HK-2 (cell line): Measurements from ENCODE around the gene TMEM132A.
"Not testable (repeated sequence)": the region's sequence is repeated elsewhere in the genome, so short reads cannot be mapped to it uniquely, and the experiment has no call there.

Experiments
- DNase-seq: peaks from one replicate; pipeline ENCODE4 v3.0.0-alpha.2; 2018; ENCODE audit not compliant: unreplicated experiment

Gene TMEM132A

GRCh38 chr11:60959431-60959830 is 35.2 kb downstream of the TMEM132A start:
- DNase-seq, result no peak

- no peak for DNase-seq
These were observed 36.1 kb downstream of the TMEM132A start for GRCh38 chr11:60960405-60960804.

DNA sequence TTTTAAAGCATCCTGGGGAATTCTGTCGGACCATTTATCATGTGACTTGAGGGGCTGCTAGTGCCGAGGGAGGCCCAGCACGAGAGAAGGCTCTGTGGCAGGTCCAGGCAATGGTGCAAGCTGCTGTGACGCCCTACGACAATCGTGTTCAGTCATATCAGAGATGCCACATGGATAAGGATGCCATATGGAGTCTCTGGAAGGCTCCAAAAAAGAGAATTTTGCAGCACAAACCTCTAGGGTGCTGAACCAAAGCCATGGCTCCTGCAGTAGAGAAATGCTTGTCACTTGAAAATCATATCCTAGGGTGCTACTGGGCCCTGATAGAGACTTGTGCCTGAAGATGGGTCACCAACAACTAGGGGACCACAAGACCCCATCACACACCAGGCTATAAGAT is 40.5 kb downstream of the TMEM132A start:
- no peak for DNase-seq

DNA sequence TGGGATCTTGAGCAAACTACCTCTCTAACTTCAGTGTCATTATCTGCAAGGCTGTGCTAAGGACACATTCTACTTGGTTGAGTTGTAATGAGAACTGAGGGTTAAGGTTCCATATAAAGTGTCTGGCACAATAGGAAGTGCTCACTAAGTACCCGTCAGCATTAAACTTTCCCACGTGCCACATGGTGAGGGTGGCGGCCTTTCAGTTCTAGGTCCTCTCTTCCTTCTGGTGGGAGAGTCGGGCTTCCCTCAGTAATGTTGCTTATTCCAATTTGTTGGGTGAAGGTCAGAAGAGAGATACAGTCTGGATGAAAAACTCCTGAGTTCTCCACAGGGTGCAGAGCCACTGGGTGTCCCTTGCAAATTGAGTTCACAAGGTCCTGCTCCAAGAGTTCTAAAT is 42.6 kb downstream of the TMEM132A start:
- no peak for DNase-seq

GRCh38 chr11:60968223-60968622 is 44.0 kb downstream of the TMEM132A start:
- no peak for DNase-seq

DNA sequence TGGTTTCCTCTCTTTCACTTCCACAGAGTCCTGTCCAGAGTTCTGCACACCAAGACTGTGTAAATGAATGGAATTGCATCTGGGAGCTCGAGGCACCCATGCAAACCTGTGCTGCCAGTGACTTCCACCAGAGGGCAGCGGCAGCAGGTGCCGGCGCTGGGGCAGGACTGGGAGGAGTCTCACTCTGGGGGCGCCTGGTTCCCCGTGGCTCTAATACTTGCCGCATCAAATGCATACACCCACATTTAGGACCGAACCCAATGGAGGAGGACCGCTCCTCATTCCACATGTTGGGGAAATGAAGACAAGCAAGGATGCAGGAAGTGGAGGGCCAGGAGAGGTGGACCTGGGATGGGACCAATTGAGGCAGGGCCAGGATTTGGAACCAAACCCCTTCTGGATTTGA is 46.1 kb downstream of the TMEM132A start:
- DNase-seq, result peak; percentile 27

DNA sequence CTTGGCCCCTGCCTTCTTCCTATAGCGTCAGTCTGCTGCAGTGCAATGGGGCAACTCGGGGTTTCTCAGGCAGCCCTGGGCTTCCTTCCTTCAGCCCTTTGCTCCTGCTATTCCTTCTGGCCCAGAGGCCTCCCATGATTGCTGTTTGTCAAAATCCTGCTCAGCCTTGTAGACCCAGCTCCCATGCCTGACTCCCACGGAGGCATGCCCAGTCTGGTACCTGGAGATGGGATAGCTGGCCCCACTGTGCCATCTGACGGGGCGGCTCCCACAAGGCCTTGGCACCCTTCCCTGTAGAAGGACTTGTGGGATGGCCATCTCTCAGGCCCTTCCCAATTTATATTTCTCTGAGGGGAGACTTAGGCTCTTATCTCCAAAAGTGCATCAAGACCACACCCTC is 46.6 kb downstream of the TMEM132A start:
- no peak for DNase-seq

GRCh38 chr11:60971520-60971919 is 47.3 kb downstream of the TMEM132A start, which contains the start of gene CD6:
Gene CD6 (plus strand): TSS chr11:60971680. CDS start chr11:60971866, 186 bp downstream.
- no peak for DNase-seq

DNA sequence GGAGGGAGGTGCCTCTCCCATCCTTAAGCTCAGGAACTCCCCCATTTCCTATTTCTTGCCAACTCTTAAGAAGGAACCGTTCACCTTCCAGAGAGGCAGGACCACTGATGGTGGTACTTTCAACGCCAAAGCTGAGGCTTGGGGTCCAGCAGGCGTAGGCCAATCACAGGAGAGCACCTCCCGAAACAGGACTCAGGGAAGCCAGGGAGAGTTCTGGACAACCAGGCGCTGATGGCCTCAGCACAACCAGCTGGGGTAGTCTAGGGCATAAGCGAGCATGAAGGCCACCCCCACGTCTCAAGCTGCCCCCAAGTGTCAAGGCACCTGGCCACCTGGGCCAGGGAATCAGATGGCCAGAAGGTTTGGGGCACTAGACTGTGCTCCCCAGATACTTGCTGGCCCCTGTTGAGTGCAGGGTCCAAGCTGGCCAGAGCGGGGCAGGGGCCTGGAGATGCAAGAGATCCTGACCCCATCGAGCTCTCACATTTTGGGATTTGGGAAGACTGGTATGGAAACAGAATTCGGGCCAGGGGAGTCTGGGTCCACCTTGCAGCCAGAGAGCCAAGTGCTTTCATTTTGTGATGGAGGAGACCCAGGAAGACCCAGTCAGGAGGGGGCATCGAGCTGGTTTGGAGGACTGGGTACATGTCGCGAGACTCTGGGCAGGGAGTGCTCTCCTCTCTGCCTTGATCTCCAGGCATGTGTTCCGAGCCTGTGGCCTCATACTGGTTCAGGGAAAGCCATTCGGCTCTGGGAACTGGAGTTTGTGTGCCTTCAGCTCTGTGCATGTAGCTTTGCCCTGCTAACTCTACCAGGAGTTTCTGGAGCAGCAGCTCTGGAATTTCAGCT is 48.1 kb downstream of the TMEM132A start:
- DNase-seq, result no peak

DNA sequence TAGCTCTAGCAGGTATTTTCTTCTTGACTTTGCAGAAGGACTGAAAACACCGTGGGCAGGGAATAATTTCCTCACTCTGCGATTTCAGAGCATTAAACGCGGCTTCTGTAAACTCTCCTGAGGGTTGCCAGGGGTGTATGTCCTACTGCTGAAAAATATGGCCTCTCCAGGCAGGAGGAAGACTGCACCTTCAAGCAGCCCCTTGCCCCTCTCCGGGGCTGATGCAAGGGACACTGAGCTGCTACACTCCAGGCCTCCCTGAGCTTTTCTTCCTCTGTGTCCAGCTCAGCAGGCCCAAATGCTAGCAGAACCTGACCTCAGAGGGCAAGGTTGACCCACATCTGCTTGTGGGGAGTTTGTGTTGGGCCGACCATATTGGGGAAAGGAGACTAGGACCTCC is 49.4 kb downstream of the TMEM132A start:
- DNase-seq, result no peak

GRCh38 chr11:60974316-60974715 is 50.1 kb downstream of the TMEM132A start:
- DNase-seq, result not testable (repeated sequence)

- DNase-seq, result no peak
These were observed 50.5 kb downstream of the TMEM132A start for GRCh38 chr11:60974726-60975125.

- no peak for DNase-seq
These were observed 53.0 kb downstream of the TMEM132A start for GRCh38 chr11:60977224-60977623.

DNA sequence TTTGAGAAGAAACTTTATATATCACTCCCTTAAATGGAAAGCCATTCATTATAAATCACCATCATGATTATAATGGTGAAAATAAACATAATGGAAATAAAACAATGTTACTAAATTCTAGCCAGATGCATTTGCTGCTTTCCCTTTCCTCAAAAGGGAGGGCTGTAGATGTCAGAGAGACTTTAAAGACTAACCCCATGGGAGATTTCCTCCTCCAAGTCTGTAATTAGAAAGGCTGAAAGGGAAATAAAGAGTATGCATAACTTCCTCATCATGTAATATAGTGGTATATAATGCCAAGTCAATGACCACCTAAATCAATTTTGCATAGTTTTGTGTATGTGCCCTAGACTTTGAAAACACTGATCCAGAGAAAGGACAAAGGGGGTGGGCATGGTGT is 53.6 kb downstream of the TMEM132A start:
- DNase-seq, result no peak

GRCh38 chr11:60978546-60979380 is 54.5 kb downstream of the TMEM132A start:
- no peak for DNase-seq

- DNase-seq, result no peak
These were observed 57.3 kb downstream of the TMEM132A start for GRCh38 chr11:60981515-60981914.

GRCh38 chr11:60982184-60982583 is 57.9 kb downstream of the TMEM132A start:
- DNase-seq, result no peak

DNA sequence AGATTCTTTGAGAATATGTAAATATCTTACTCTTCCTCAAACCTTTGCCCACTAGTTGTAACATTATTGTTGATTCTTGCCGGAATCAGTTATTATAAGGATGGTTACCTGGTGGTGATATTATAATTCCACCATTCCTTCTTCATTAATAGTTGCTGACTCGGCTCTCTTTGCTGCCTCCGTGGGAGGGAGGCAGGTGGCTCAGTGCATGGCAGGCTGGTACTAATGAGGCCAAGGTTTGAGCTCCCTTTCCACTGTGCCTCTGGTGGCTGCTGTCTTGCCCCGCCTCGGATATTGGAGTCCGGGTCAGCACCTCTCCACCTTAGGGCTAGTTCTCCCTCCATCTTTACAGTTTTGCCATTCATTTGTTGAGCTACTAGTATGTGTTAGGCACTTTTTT is 59.9 kb downstream of the TMEM132A start:
- DNase-seq, result no peak

GRCh38 chr11:60984636-60985035 is 60.4 kb downstream of the TMEM132A start:
- no peak for DNase-seq

GRCh38 chr11:60985501-60985900 is 61.2 kb downstream of the TMEM132A start:
- no peak for DNase-seq

- no peak for DNase-seq
These were observed 62.0 kb downstream of the TMEM132A start for GRCh38 chr11:60985991-60986915.
